GM21723 (cell line): ENCODE results near the gene PRDX5.

ENCODE experiments used
- ATAC-seq: cut with Tn5 transposase; IDR thresholded peaks from one replicate; pipeline ENCODE4 v1.9.1; 2021; ENCODE audit warnings: mild to moderate bottlenecking, moderate library complexity; ENCODE audit not compliant: unreplicated experiment

PRDX5 gene

DNA sequence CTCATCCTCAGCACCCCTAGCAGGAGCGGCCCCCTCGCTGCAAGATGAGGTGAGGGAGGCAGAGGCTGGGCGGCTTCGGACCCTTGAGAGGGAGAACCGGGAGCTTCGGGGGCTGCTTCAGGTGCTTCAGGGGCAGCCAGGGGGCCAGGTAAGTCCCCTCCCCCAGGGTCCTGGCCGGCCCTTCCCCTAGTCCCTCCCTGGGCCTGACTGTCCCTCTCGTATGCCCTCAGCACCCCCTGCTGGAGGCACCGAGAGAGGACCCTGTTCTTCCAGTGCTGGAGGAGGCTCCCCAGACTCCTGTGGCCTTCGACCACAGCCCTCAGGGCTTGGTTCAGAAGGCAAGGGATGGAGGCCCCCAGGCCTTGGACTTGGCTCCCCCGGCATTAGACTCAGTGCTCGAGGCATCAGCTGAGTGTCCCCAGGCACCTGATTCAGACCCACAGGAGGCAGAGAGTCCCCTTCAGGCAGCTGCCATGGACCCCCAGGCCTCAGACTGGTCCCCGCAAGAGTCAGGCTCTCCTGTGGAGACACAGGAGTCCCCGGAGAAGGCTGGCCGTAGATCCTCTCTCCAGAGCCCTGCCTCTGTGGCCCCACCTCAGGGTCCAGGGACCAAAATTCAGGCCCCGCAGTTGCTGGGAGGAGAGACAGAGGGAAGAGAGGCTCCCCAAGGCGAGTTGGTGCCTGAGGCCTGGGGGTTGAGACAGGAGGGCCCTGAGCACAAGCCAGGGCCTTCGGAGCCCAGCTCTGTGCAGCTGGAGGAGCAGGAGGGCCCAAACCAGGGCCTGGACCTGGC lies 26.0 kb downstream of the PRDX5 start:
- no peak for ATAC-seq

DNA sequence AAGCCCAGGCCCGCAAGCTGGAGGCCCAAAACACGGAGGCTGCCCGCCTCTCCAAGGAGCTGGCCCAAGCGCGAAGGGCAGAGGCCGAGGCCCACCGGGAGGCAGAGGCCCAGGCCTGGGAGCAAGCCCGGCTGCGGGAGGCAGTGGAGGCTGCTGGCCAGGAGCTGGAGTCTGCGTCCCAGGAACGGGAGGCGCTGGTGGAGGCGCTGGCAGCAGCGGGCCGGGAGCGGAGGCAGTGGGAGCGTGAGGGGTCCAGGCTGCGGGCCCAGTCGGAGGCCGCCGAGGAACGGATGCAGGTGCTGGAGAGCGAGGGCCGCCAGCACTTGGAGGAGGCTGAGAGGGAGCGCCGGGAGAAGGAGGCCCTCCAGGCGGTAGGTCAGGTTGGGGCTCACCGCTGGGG lies 26.9 kb downstream of the PRDX5 start:
- ATAC-seq = no peak

DNA sequence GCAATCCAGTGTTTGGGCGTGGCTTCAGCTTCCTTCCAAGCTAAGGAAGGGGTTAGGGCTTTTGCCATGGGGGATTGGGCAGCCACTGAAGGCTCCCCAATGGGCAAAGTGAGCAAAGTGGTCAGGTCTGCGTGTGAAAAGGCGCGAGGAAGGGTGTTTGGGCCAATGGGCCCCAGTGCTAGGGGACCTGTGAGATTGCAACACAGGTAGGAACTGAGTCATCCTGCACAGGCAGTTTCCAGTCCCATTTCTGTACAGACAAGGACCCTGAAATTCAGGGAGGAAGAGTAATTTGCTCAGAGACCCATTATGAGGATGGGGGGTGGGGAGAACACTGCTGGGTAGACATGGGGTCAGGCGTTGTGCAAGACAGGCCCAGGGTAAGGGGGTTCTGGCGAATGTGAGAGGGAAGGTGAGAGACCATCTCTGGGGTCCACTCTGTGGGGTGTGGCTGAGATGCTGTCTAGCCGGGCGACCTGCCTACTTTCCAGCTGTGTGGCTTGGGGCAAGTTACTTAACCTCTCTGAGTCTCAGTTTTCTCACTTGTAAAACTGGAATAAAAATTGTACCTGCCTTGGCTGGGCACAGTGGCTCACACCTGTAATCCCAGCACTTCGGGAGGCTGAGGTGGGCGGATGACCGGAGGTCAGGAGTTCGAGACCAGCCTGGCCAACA lies 29.4 kb downstream of the PRDX5 start:
- no peak for ATAC-seq

DNA sequence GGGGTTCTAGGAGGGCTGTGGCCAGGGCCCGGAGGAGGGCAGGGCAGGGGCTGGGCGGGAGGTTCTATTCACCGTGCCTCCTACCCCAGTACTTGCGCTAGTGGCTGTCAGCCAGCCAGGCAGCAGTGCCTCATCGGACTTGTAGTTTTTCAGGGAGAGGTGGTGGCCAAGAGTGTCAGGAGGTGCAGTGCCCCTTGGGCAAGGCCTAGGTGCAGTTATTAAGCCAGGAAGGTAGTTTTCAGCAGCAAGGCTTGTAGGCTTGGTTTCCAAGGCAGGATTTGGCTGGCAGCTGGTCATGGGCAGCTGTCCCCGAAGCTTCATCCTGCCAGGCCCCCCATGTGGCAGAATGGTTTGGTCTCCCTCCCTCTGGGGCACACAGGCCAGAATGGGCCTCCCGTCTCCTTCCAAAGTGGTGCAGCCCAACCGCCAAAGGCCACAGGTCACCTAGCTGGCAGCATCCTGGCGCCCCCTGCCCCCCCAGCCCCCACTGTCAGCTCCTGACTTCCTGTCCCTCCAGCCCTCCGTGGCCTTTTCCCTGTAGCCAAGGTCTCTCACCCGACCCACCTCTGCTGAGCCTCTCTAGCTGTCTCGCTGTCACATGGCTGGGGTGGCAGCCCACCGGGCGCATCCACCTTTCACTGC lies 30.6 kb downstream of the PRDX5 start:
- no peak for ATAC-seq

DNA sequence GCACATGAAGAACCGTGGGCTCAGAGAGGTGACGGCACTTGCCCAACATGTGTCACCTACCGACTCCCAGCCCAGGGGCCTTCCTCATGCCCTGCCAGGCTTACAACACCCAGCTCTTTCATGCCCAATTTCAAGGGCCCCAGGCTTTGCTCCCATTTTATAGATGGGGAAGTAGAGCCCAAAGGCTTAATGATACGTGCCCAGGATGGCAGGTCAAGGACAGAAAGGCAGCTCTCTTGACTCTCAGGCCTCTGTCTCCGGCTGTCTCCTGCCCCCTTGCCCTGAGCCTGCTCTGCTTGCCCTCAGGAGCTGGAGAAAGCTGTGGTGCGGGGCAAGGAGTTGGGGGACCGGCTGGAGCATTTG lies 31.1 kb downstream of the PRDX5 start:
- no peak for ATAC-seq

DNA sequence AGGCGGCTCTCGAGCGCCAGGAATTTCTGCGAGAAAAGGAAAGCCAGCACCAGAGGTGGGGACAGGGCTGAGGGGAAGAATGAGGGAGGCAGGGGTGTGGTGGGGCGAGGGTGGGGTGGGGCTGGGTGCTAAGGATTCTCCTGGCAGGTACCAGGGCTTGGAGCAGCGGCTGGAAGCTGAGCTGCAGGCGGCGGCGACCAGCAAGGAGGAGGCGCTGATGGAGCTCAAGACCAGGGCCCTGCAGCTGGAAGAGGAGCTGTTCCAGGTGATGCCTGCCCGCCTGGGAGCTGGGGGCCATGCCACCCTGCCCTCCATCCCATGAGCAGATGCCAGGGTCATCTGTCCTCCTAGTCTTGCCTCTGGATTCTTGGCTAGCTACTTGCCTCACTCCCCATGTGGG lies 31.5 kb downstream of the PRDX5 start:
- no peak for ATAC-seq

DNA sequence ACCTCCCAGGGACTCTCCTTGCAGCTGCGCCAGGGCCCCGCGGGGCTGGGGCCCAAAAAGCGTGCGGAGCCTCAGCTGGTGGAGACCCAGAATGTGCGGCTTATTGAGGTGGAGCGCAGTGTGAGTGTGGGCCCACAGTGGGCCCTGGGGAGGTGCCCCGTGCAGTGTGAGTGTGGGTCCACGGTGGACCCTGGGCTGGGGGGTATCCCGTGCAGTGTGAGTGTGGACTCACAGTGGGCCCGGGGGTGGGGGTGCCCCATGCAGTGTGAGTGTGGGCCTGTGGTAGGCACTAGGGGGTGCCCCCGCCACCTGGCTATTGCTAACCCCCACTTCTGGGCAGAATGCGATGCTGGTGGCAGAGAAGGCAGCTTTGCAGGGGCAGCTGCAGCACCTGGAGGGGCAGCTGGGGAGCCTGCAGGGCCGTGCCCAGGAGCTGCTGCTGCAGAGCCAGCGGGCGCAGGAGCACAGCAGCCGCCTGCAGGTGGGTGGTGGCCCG lies 33.3 kb downstream of the PRDX5 start:
- no peak for ATAC-seq

DNA sequence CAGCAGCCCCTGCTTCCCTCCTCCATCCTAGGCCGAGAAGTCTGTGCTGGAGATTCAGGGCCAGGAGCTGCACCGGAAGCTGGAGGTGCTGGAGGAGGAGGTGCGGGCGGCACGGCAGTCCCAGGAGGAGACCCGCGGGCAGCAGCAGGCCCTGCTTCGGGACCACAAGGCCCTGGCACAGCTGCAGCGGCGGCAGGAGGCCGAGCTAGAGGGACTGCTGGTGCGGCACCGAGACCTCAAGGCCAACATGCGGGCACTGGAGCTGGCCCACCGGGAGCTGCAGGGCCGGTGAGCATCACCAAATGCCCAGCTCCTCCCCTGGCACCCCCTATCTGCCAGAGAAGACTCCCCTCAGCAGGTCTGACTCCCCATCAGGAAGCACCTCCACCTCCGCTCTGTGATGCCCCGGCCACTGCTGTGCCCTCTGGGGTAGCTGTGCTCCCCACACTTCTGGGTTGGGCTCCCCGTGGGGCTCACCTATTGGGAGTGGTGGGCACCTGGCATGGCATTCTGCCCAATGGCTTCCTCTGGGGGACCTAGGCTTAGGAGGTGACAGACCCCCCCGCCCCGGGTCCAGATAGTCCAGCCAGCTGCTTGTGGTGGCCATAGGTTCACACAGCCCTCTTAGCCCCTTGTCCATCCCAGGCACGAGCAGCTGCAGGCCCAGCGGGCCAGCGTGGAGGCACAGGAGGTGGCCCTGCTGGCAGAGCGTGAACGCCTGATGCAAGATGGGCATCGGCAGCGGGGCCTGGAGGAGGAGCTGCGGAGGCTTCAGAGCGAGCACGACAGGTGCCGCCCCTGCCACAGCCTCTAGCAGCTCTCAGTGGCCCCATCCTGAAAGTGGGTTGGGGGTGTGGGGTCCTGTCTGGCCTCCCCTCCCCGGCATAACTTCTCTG lies 34.4 kb downstream of the PRDX5 start:
- no peak for ATAC-seq

DNA sequence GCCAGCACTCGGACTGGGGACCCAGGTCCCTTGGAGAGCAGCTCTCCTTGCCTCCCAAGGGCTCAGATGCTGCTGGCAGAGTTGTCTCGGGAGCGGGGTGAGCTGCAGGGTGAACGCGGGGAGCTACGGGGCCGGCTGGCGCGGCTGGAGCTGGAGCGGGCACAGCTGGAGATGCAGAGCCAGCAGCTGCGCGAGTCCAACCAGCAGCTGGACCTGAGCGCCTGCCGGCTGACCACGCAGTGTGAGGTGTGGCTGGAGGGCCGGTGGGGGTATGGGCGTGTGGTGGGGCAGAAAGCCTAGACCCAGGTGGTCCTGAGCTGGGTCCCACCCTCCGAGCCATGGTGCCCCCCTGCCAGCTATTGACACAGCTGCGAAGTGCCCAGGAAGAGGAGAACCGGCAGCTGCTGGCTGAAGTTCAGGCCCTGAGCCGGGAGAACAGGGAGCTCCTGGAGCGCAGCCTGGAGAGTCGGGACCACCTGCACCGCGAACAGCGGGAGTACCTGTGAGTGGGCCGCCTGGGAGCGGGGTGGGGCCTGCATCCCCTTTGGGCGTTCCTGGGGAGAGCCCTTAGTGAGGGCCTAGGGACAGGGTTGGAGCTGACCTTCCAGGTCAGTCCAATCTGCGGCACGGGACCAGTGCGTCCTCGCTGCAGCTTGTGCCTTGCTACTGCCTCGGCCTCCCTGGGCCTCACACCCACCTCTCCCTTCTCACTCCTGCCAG lies 35.2 kb downstream of the PRDX5 start:
- no peak for ATAC-seq

DNA sequence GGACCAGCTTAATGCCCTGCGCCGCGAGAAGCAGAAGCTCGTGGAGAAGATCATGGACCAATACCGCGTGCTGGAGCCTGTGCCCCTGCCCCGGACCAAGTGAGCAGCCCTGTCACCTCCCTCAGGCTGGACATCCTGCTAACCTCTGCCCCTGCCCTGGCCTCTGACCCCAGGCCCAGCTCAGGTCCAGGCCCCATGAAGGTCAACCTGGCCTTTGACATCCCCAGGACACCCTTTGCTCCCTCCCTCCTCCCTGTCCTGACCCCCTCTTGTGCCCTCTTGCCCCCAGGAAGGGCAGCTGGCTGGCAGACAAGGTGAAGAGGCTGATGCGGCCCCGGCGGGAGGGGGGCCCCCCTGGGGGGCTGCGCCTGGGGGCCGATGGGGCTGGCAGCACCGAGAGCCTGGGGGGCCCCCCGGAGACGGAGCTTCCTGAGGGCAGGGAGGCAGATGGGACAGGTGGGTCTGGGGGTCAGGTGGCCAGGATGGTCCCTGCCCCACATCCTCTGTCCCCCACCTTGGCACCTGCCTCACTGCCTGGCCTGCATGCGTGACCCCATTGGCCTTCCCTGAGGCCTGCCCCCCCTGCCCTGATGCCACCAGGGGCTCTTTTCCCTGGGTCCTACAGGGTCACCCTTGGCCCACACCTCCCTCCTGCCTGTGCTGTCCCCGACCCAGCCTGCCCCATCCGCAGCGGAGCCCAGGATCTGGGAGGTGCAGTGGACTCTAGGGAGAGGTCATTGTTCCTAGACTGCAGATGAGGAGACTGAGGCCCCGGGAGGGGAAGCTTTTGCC lies 36.0 kb downstream of the PRDX5 start:
- no peak for ATAC-seq

DNA sequence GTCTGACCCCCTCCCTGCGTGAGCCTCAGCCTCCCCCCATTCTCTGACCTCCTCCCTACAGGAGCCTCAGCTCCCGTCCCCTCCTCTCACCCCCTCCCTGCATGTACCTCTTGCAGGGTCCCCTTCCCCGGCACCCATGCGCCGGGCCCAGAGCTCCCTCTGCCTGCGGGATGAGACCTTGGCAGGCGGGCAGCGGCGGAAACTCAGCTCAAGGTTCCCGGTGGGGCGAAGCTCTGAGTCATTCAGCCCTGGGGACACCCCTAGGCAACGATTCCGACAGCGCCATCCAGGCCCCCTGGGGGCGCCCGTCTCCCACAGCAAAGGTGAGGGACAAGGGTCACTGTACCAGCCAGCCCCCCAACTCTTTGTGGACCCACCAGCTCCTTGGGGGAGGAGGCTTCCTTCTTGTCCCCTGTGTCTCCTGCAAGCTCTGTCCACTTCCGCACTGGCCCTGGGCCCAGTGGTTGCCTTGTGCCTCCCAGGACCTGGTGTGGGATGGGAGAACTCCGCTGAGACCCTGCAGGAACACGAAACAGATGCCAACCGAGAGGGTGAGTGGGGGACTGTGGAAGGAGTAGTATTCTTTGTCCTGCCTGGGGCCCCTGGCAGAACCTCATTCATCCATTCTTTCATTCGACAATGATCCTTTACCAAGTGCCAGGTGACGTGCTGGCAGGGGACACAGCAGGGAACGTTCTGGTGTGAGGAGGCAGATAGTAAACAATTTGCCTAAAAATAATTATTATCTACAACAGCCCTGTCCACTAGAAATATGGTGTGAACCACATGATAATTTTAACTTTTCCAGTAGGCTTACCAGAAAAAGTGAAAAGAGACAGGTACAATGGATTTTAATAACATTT lies 37.4 kb downstream of the PRDX5 start:
- ATAC-seq = no peak

DNA sequence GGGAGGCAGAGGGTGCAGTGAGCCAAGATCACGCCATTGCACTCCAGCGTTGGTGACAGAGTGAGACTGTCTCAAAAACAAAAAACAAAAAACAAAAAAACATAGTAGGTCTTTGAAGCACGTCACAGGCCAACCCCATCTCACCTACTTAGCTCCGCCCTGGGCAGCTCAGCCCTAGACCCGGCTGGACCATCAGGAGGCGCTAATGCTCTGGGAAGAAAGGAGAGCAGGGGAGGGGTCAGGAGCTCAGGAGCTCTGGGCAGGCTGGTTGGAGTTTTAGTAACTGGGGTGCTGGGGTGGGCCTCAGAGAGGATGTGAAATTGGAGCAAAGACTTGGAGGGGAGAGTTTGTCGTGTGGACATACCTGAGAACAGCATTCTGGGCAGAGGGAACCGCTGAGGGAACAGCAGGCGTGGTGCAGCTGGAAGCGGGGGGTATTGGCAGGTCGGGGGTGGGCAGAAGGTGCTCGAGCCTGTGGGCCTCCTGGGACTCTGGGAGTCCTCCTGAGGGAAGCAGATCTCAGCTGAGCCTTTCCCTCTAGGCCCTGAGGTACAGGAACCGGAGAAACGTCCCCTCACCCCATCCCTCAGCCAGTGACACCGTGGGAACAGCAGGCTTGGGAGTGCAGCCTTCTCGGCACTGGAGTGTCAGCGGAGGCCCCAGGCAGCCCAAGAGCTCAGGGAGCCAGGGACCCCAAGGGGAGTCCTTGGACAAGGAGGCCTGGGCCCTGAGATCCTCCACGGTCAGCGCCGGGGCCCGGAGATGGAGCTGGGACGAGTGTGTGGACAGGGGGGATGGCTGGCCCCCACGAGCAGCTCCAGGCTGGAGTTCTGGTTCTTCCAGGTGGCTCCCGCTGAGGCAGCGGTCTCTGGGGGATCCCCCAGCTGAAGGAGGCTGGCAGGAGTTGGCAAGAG lies 38.8 kb downstream of the PRDX5 start:
- ATAC-seq = no peak

DNA sequence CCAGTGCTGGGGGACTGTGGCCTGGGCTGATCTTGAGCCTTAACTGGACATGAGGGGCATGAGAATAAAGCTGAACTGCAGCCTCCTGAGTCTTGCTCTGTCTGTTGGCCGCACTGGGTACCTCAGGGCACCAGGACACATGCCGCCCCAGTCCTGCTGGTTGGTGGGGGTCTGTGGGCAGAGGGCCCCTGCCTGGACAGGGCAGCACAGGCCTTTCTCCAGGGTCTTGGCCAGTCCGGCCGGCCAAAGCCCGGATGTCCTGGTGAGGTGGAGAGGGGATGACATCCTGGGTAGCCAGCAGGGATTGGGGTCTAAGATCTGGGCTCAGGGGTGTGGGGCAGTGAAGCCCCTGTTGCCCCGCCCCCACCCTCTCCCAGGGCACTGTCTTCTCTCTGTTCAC lies 39.5 kb downstream of the PRDX5 start:
- ATAC-seq = no peak

DNA sequence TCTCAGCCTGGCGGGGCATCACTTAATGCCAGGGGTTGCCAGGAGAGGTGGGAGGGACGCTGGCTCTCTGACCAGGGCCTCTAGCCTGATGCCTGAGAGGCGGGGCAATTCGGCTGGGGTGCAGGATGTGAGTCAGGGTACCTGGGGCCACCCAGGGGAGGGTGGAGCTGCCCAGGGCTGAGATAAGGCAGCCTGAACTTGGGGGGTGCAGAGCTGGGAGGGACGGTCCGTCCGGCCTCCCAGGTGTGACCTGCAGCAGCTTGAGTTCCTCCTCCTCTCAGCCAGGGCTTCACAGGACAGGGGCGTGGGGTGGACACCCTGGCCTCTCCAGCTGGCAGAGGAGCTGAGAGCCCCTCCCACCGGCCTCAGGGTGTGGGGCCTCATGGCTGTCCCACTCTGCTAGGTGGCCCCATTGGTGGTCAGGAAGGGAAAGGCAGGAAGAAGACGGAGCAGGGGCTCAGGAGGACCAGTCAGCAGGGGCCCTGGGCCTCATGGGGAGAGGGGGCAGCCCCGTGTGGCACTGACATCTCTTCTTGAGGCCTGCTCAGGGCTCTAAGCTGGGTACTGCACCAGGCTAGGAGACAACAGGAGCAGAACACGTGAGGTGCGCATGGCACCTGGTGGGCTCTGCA lies 40.1 kb downstream of the PRDX5 start:
- no peak for ATAC-seq

DNA sequence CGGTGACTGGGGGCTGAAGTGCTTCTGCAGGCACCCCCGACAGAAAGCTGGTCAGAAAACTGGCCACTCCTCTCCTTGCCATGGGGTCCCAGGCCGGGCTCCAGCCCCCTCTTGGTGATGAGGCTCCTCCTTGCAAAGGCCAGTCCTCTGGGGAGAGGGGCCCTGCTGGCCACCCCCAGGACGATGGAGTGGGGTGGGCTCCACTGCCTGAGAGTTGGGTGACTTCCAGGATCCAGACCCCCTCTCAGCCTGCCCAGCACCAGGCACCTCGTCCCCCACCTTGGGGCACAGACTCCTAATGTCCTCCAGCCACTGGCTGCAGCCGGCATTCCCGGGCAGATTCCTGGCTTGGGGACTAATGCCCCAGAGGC lies 40.6 kb downstream of the PRDX5 start:
- ATAC-seq = no peak

DNA sequence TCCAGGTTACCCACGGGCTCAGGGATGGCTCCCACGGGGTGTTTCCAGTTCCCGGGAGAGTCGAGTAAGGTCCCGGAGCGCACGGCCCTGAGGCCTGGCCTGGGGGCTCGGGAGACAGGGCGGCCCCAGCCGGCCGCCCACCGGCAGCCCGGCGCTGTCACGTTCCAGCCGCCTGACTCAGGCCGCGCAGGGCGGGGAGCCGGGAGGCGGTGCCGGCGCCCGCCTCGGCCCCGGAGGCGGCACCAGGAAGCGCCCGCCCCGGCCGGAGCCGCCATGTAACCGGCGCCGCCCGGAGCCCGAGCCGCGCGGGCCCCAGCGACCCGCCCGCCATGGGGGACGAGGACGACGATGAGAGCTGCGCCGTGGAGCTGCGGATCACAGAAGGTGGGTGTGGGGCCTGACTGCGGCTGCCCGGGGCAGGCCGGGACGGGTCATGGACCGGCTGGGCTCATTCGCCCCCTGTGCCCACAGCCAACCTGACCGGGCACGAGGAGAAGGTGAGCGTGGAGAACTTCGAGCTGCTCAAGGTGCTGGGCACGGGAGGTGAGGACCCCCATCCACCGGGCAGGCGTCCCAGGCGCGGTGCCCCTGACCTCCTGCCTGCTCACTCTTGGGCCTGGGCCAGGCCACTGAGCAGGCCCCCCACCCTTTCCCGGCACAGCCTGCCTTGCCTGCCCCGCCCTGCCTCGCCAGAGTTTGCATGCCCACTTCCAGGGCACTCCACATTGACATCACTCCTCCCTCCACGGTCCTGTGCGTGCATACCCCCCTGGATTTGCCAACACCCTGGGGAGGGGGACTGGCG lies 41.2 kb downstream of the PRDX5 start, which contains the start of gene RPS6KA4:
Gene RPS6KA4, plus strand, starts transcription at position 256 of the 805 bp plus-strand sequence. Its CDS starts 74 bp downstream, at position 330.
- ATAC-seq = peak; percentile 62
